ENCODE data around the gene LDLRAD2. TPM values are rescaled to one million over a fixed set of nuclear protein-coding genes. Genes with fewer than 3 reads are reported as not detected.

The LDLRAD2 gene
- total RNA-seq, 1 donor from 2014 or later, result 0.14 TPM

- H3K27me3 ChIP-seq (ENCODE audit: insufficient read depth, low read length), result no peaks in the 10 kb centered on the region
- Mint-ChIP-seq H3K27ac (ENCODE audit: unreplicated experiment) (no peak overlapping the region), H3K9me3 (ENCODE audit: unreplicated experiment) (no peaks in the 10 kb centered on the region), H3K36me3 (ENCODE audit: low read depth, unreplicated experiment) (peaks cover 19% of the 10 kb centered on the region), H3K27me3 (ENCODE audit: low read depth, unreplicated experiment) (no peaks in the 10 kb centered on the region), H3K4me1 (ENCODE audit: low read depth, unreplicated experiment) (peaks cover 4% of the 10 kb centered on the region), H3K4me3 (ENCODE audit: unreplicated experiment) (no peak overlapping the region)
- H3K27ac ChIP-seq (ENCODE audit: low read depth, low read length), result no peak overlapping the region
- H3K79me2 ChIP-seq (ENCODE audit: insufficient read depth, low read length), result no peaks in the 10 kb centered on the region
- H3K4me3 ChIP-seq (ENCODE audit: insufficient read depth, low read depth, low read length), result no peak overlapping the region
- no peak overlapping the region for H3K9ac ChIP-seq (ENCODE audit: low read length)
- no peak overlapping the region for H2AFZ ChIP-seq (ENCODE audit: low read depth, low read length)
- H3K4me1 ChIP-seq (ENCODE audit: insufficient read depth, low read length), result peaks cover 13% of the 10 kb centered on the region
- H3K36me3 ChIP-seq (ENCODE audit: insufficient read depth, low read length), result peaks cover 17% of the 10 kb centered on the region
- H3K4me2 ChIP-seq (ENCODE audit: low read length), result no peak overlapping the region
- DNase-seq (ENCODE audit: low read depth), result no peak
- TF ChIP-seq CTCF (IDR thresholded peaks at IDR 0.05; ENCODE audit: insufficient read depth, low read depth, low read length), result no peak
- no peak for TF ChIP-seq EZH2 (IDR thresholded peaks at IDR 0.05; ENCODE audit: insufficient read depth, low read length)
- H4K20me1 ChIP-seq (ENCODE audit: insufficient read depth, low read length), result peaks cover 17% of the 10 kb centered on the region
- H3K9me3 ChIP-seq (ENCODE audit: insufficient read depth, low read depth, low read length), result no peaks in the 10 kb centered on the region
- FAIRE-seq, result no peak
These were observed 62.3 kb downstream of the LDLRAD2 start for GRCh38 chr1:21874328-21874727.

Other genes with a start within 250 kb of the LDLRAD2 start
- gene RAP1GAP, start 142.9 kb upstream of the LDLRAD2 start, total RNA-seq, result 3.2 and 5.4 TPM in 2 replicates
- gene USP48, start 29.1 kb upstream of the LDLRAD2 start, total RNA-seq, result 85.7 and 85.8 TPM in 2 replicates
- 249 and 262 TPM in 2 replicates for gene HSPG2, start 125.0 kb downstream of the LDLRAD2 start, total RNA-seq
- not detected in 2 replicates for gene CELA3B, start 164.8 kb downstream of the LDLRAD2 start, total RNA-seq
- not detected in 2 replicates for gene CELA3A, start 189.4 kb downstream of the LDLRAD2 start, total RNA-seq
- 346 and 366 TPM in 2 replicates for gene CDC42, start 240.4 kb downstream of the LDLRAD2 start, total RNA-seq